ENCODE results near the gene ZBTB40. TPM values are rescaled to one million over a fixed set of nuclear protein-coding genes. Genes with fewer than 3 reads are reported as not detected.

ZBTB40 gene
- total RNA-seq, 4 donors from 2014 or later = 12.0 to 17.3 (median 12.5) TPM

DNA sequence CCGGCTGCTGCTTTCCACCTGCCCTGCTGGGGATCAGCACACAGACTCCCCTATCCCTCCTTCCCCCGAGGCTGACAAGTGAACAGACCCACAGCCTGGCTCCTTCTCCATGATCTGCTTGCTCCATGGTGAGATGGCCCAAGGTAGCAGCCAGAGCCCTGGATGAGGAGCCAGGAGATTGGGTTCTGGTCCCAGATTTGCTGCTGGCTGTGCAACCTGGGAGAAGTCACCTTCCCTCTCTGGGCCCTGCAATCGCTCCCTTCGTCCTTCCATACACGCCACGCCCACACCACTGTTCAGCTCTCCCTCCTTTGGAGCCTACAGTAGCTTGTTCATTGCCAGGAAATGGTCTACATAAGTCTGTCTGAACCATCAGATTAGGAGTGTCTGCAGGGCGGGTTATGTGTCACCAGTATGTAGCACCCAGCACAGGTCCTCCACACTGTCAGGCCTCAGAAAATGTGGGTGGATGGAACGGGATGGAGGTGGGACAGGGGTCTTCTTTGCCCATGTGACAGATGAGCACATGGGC lies 102.4 kb downstream of the ZBTB40 start:
- intact Hi-C loops (cut with DNase I; ENCODE audit: low total_unique reads) (no loop called here), in situ Hi-C loops (cut with MboI; ENCODE audit: low sequenced_read_pairs in 4 of 4) (no loop called here)
- Histone ChIP-seq H3K36me3 (no peaks in the 10 kb centered on the region), H3K4me3 (no peak overlapping the region), H3K4me1 (no peaks in the 10 kb centered on the region), H3K9me3 (no peaks in the 10 kb centered on the region), H3K27me3 (peaks cover 33 to 41% (median 35%) of the 10 kb centered on the region in 3 donors), H3K27ac (no peak overlapping the region)
- no peak for TF ChIP-seq POLR2A (IDR thresholded peaks at IDR 0.05)
- TF ChIP-seq, protein P1, sequence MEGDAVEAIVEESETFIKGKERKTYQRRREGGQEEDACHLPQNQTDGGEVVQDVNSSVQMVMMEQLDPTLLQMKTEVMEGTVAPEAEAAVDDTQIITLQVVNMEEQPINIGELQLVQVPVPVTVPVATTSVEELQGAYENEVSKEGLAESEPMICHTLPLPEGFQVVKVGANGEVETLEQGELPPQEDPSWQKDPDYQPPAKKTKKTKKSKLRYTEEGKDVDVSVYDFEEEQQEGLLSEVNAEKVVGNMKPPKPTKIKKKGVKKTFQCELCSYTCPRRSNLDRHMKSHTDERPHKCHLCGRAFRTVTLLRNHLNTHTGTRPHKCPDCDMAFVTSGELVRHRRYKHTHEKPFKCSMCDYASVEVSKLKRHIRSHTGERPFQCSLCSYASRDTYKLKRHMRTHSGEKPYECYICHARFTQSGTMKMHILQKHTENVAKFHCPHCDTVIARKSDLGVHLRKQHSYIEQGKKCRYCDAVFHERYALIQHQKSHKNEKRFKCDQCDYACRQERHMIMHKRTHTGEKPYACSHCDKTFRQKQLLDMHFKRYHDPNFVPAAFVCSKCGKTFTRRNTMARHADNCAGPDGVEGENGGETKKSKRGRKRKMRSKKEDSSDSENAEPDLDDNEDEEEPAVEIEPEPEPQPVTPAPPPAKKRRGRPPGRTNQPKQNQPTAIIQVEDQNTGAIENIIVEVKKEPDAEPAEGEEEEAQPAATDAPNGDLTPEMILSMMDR (IDR thresholded peaks at IDR 0.05 in 4 of 5, conservative IDR thresholded peaks at IDR 0.05 in 1 of 5) = no peak
- DNase-seq = no peak
- no peak for ATAC-seq

DNA sequence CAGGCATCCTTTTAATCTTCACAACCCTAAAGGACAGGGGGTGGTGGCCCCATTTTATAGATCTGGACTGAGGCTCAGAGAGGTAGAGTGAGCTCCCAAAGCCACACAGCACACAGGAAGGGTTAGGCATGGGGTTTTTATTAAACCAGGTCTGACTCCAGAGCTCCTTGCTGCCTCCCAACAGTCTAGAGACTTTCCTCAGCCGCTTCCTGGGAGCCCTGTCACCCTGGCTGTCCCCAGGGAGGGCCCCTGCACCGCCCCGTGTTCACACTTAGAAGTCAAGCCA lies 103.7 kb downstream of the ZBTB40 start:
- Histone ChIP-seq H3K27ac (no peak overlapping the region), H3K27me3 (peaks cover 30 to 44% (median 33%) of the 10 kb centered on the region in 3 donors), H3K4me3 (no peak overlapping the region), H3K9me3 (no peaks in the 10 kb centered on the region), H3K4me1 (no peaks in the 10 kb centered on the region), H3K36me3 (no peaks in the 10 kb centered on the region)
- intact Hi-C loops (cut with DNase I; ENCODE audit: low total_unique reads) = no loop called here
- DNase-seq = no peak
- in situ Hi-C loops (cut with MboI; ENCODE audit: low sequenced_read_pairs in 4 of 4) = no loop called here
- TF ChIP-seq POLR2A (IDR thresholded peaks at IDR 0.05) = no peak
- TF ChIP-seq, protein P1 (IDR thresholded peaks at IDR 0.05 in 4 of 5, conservative IDR thresholded peaks at IDR 0.05 in 1 of 5) = no peak
- ATAC-seq = no peak

DNA sequence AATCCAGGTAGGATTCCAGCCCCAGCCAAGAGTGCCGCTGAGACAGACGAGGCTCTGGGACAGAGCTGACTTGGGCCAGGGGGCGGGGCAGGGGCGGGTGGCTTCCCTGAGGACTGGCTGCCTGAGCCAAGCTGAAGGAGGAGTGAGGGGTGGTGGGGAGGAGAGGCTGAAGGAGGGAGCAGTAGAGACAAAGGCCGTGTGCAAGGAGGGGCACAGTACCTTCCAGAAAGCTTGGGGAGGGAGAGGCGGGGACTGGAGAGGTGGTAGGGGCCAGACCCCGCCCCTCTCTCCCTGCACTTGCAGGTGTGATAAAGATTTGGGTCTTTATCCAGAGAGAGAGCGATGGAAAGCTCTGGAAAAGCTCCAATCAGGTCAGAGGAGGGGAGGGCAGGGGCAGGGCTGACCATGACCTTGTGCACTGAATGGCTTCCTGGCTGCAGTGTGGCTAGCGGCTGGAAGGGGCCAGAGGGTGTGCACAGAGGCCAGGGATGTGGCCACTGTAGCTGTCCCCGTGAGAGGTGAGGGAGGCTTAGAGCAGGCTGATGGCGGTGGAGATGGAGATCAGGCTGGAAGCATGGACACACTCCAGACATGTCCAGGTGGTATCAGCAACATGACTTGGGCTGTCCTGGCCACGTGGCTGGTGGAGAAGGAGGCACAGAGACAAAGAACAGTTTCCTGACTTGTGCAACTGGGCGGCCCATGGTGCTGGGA lies 104.9 kb downstream of the ZBTB40 start:
- in situ Hi-C loops (cut with MboI; ENCODE audit: low sequenced_read_pairs in 4 of 4) = no loop called here
- H3K36me3 ChIP-seq = no peaks in the 10 kb centered on the region
- ATAC-seq = no peak

DNA sequence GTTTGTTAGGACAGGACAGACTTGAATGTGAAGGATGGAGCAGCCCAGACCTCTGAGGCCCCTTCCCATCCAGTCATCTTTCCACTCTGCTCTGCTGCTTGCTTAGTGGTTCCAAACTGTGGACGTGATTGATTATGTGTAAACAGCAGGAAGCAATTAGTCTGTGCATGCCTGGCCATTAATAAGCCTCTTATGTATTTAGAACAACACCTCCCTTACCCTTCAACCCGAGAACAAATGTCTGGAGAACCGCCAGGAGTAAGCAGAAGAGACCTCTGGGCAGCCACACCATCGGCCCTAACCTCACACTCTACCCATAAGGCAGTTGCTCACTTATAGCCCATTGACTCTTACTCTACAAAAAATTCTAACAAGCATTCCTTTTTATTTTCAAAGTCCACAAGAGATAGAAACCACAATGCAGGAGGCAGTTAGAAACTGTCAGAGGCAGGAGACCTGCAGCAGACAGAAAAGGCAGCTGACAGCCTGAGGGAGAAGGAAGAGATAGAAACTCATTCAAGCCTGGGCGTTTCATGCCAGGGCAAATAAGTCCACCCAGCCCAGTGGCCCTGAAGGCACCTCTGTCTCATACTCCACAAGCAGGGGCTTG lies 105.8 kb downstream of the ZBTB40 start:
- H3K27me3 ChIP-seq = peaks cover 32 to 54% (median 40%) of the 10 kb centered on the region in 3 donors
- no peak overlapping the region for H3K27ac ChIP-seq
- DNase-seq = no peak
- H3K36me3 ChIP-seq = no peaks in the 10 kb centered on the region
- TF ChIP-seq, protein P1 (IDR thresholded peaks at IDR 0.05 in 4 of 5, conservative IDR thresholded peaks at IDR 0.05 in 1 of 5) = no peak
- no peak for TF ChIP-seq POLR2A (IDR thresholded peaks at IDR 0.05)
- intact Hi-C loops (cut with DNase I; ENCODE audit: low total_unique reads) (no loop called here), in situ Hi-C loops (cut with MboI; ENCODE audit: low sequenced_read_pairs in 4 of 4) (no loop called here)
- ATAC-seq = no peak
- H3K9me3 ChIP-seq = no peaks in the 10 kb centered on the region
- H3K4me3 ChIP-seq = no peak overlapping the region
- H3K4me1 ChIP-seq = no peaks in the 10 kb centered on the region

More for the DNA sequence above, 104.9 kb downstream of the ZBTB40 start:
- DNase-seq = no peak
- no peaks in the 10 kb centered on the region for H3K4me1 ChIP-seq
- intact Hi-C loops (cut with DNase I; ENCODE audit: low total_unique reads) = no loop called here
- H3K27me3 ChIP-seq = peaks cover 33 to 47% (median 33%) of the 10 kb centered on the region in 3 donors
- no peak overlapping the region for H3K4me3 ChIP-seq
- H3K9me3 ChIP-seq = no peaks in the 10 kb centered on the region
- no peak overlapping the region for H3K27ac ChIP-seq
- no peak for TF ChIP-seq POLR2A (IDR thresholded peaks at IDR 0.05)

Measured in gastrocnemius medialis (tissue), 4 donors.